ENCODE data around the gene ACOT9. TPM values are rescaled to one million over a fixed set of nuclear protein-coding genes. Genes with fewer than 3 reads are reported as not detected.

Gene ACOT9

DNA sequence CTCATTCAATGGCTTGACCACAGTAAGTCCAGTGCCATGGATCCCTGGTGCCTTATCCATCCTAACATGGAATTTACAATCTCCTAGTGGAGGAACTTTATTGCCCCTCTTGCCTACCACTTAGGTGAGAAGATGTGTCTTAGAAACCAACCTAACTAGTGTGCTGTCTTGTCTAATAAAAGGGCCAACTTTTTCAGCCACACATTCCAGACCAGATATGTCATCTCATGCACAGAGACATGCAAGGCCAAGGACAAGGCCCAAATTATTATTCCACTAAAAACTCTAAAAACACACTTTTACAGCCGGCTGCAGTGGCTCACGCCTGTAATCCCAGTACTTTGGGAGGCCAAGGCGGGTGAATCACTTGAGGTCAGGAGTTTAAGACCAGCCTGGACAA is 86.4 kb downstream of the ACOT9 start:
- Histone ChIP-seq H3K4me3 (ENCODE audit: low read length) (no peak overlapping the region), H3K36me3 (ENCODE audit: insufficient read depth, low read length) (no peaks in the 10 kb centered on the region), H3K4me1 (ENCODE audit: control insufficient read depth, insufficient read depth, low read length) (no peaks in the 10 kb centered on the region), H3K4me2 (ENCODE audit: low read length) (no peak overlapping the region), H3K9ac (ENCODE audit: low read depth, low read length) (no peak overlapping the region), H3K9me3 (replicated peaks; ENCODE audit: low read length) (no peaks in the 10 kb centered on the region), H3K27me3 (ENCODE audit: control insufficient read depth, insufficient read depth, low read length) (peaks cover 4% of the 10 kb centered on the region)

- Histone ChIP-seq H3K36me3 (ENCODE audit: insufficient read depth, low read length) (no peaks in the 10 kb centered on the region), H3K4me3 (ENCODE audit: low read length) (no peak overlapping the region), H3K27me3 (ENCODE audit: control insufficient read depth, insufficient read depth, low read length) (peaks cover 4% of the 10 kb centered on the region), H3K9ac (ENCODE audit: low read depth, low read length) (no peak overlapping the region), H3K9me3 (replicated peaks; ENCODE audit: low read length) (no peaks in the 10 kb centered on the region), H3K4me1 (ENCODE audit: control insufficient read depth, insufficient read depth, low read length) (no peaks in the 10 kb centered on the region), H3K4me2 (ENCODE audit: low read length) (no peak overlapping the region)
Observed at GRCh38 chrX:23656091-23656490, 87.0 kb downstream of the ACOT9 start.

Small RNA genes within 50 kb of the gene (small RNA-seq; reads per million reads assigned to genes)
- gene RF00019, result not detected

Data from skeletal muscle satellite cell (primary cell).